HUDEP-2 (cell line): ENCODE measurements around the gene CIPC.

ENCODE experiments used
- DNase-seq, 76 experiments: peaks; one replicate each; lab custom pipeline; 2025; ENCODE audit not compliant: unreplicated experiment in 76 of 76; lab: John Stamatoyannopoulos, UW

The CIPC gene, protein sequence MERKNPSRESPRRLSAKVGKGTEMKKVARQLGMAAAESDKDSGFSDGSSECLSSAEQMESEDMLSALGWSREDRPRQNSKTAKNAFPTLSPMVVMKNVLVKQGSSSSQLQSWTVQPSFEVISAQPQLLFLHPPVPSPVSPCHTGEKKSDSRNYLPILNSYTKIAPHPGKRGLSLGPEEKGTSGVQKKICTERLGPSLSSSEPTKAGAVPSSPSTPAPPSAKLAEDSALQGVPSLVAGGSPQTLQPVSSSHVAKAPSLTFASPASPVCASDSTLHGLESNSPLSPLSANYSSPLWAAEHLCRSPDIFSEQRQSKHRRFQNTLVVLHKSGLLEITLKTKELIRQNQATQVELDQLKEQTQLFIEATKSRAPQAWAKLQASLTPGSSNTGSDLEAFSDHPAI

DNA sequence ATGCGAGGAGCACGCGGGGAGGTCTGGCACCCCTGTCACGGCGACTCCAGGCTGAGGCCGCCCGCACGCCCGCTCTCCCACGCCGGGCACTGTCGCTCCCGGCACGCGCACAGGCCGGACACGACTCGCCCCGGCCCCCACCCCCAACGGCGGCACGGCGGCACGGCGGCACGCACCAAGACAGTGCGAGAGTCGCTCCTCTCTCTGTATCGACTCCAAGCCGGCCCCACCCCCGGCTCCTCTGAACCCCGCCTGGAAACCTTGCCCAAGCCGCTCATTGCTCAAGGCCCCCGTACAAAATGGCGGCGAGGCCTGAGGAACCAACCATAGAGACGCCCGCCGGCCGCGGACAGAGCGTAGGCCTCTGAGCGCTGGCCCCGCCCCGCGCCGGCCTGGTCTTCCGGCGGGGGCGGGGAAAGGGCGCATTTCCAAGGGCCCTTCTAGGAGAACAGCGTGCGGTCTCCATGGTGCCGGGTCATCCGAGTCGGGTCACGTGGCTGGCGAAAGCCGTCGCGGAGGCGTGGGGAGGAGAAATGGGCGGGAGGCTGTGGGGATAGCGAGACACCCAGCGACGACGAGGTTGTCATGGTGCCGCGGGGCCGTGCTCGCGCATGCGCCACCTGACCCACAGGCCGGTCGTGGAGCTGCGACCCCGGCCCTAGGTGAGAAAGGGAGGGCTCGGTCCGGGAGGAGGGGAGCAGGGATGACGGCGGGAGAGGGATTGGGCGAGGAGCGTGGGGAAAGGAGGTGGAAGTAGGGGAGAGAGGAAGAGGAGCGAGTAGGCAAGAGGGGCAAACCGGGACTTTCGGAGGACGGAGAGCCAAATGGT is at the start of gene CIPC:
CIPC (plus strand) TSS at position 559 of the 829 bp plus-strand sequence. CDS start 7,451 bp downstream, outside the sequence.
- peak; percentile 69 to 99 (median 98) for DNase-seq

DNA sequence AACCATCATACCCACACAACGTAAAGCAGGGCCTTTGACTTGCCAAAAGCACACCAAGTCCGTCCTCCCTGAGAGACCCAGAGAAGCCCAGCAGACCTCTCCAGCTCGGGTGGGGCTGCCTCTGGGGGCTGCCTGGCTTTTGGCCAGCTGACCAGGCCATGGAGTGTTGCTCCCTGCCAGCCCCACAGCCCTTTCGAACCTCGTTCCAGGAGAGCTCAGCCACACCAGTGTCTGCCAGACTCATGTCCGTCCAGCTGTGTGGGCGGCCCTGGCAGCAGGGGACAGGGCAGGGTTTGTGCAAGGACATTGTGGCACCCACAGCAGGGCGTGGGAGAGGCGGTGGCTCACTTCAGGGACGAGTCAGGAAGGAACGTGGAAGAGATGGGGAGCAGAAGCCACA is 46.9 kb upstream of the CIPC start:
- peak in 29 of 76 experiments; percentile 5 to 49 (median 25) for DNase-seq

GRCh38 chr14:77052281-77053044 is 45.6 kb upstream of the CIPC start:
- no peak for DNase-seq

DNA sequence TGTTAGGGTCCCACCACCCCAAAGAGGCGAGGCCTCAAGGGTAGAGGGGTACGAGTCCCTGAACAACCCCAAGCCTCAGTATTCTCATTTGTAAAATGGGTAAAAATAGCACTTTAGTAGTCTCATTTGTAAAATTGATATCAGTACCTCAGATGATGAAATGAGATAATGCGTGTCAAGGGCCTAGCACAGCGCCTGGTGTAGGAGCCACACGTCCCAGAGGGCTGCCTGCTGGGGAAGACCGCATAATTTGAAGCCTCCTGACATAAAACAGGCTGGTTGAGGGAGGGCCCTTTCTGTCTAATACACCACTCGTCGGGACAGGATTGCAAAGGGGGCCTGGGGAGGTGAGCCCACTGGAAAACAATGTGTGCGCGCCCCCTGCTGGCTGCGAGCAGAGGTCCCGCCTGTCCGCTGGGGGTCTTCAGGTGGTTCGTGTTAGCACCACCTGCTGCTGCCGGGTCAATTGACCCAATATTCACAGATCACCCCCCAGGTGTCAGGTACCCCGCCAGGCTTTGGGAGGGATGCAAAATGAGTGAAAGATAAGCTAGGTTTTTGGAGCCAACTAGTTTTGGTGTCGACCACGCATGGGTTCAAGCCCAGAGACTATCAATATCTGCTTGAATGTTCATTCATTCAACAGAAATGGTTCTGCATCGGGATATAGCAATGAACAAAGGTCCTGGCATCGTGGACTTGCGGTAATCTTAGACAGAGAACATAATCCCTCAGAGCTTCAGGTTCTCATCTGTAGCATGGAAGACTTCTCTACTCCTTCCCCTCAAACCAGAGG is 44.8 kb upstream of the CIPC start:
- DNase-seq = peak in 49 of 76 experiments; percentile 10 to 63 (median 36)

DNA sequence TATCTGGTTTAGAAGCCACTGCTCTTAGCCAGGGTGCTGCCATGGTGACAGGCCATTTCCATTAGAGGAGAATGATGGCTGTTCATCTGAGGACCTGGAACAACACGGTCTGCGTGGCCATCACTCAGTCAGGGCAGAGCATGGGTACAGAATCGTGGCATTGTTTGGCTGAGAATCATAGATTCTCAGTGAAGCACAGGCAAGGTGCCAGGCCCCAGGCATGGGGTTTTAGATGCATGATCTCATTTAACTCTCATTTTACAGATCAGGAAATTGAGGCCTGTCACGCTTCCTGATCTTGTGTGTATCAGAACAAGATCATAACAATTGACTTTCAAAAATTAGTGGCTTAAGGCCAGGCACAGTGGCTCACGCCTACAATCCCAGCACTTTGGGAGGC is 42.8 kb upstream of the CIPC start:
- no peak for DNase-seq

DNA sequence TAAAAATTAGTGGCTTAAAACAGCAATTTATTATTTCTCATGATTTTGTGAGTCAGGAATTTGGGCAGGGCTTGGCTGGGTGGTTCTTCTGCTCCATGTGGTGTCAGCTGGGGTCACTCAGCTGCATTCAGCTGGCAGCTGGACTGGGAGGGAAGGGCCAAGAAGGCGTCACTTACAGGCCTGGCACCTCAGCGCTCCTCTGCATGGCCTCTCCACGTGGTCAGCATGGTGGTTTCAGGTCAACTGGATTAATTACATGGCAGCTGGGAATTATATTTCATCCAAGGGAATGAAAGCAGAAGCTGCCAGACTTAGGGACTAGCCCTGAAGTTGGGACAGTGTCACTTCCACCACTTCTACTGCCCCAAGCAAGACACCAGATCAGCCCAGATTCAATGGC is 42.1 kb upstream of the CIPC start:
- DNase-seq = no peak

DNA sequence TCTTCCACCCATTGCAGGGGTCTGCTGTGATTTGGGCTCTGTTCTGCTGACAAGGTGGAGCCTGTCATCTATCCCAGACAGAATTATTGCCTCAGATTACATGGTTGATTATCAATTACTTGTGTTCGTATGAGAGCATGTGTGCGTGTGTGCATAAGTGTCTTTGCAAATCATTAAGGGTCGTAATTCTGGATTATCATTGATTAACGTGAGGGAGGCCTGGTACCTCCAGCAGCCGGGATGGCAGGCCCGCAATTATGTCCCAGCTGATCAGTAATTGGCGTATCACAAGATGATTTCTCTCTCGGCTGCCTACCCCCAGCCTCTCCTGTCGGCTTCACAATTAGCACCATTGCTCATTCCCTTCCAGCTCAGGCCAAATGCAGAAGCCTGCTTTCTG is 39.9 kb upstream of the CIPC start:
- no peak for DNase-seq

- no peak for DNase-seq
These were observed 39.3 kb upstream of the CIPC start for GRCh38 chr14:77058785-77059184.

- peak in 49 of 76 experiments; percentile 13 to 82 (median 44) for DNase-seq
These were observed 38.7 kb upstream of the CIPC start for GRCh38 chr14:77059276-77059915.

DNA sequence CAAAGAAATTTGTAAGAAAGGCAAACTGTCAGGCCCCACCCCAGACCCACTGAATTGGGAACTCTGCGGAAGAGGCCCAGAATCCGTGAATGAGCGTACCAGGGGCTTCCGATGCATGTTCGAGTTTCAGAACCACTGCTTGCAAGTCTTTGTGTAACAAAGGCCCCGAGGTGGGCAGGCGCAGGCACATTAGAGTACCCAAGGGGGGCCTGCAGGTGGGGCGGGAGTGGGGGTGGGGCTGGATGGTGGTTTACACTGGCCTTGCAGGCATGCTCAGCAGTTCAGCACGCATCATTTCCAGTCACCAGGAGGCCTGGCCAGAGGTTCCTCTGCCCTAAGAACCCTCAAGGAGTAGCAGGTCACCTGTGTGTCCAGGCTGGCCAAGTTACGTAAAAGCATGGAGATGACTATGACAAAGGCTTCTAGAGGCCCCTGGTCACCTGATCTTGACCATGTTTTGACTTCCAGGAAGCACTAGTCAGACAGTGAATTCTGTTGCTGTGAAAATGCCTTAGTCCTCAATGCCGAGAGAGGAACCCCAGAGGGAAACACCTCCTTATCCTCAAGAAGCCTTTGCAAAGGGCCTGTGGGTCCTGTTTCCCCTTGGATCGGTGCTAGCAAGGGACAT is 36.3 kb upstream of the CIPC start:
- DNase-seq = no peak

DNA sequence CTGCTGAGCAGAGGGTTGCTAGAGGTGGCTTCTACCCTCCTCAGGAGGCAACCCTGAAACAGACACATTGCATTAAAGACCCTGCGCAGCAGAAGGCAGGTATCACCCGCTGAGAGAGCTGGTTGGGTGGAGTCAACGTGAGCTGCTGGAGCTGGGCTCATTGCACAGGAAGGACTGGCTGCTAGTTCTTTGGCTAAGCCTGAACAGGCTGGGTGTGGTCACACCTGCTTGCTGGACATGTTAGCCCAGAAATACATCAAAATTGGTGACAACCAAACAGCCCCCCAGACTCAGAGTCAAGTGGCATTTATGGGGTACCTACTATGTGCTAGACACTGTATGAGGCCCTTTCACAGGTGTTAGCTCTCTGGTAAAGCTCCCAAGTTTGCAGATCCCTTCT is 35.8 kb upstream of the CIPC start:
- no peak for DNase-seq

GRCh38 chr14:77063571-77064171 is 34.4 kb upstream of the CIPC start:
- no peak for DNase-seq

DNA sequence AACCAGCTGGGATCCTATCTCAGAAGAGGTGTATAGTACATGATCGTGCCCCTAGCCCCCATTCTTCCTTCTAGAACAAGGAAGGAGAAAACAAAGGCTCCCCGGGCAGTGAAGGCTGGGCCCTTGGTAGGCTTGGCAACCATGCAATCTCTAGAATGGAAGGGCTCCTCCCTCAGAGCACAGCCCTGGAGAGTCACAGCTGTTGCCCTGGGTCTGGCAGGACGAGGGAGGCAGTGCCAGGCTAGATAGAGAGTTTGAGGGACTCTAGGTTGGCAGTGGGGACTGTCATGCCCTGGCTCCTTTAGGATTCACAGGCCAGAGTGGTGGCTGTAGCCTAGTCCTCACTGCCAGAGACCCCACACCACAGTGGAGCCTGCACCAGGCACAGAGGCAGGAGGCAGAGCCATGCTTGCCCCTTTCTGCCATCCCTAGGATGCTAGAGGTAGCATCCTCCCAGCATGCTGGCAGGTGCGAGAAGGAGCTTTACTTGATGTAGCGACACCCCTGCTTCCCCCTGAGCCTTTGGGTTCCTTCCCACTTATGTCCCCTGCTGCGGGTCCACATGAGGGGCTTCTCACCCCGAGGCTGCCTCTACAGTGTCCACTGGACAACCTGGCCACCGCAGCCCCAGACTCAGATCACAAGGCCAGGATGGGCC is 33.4 kb upstream of the CIPC start:
- DNase-seq = peak in 1 of 76 experiments; percentile 15

DNA sequence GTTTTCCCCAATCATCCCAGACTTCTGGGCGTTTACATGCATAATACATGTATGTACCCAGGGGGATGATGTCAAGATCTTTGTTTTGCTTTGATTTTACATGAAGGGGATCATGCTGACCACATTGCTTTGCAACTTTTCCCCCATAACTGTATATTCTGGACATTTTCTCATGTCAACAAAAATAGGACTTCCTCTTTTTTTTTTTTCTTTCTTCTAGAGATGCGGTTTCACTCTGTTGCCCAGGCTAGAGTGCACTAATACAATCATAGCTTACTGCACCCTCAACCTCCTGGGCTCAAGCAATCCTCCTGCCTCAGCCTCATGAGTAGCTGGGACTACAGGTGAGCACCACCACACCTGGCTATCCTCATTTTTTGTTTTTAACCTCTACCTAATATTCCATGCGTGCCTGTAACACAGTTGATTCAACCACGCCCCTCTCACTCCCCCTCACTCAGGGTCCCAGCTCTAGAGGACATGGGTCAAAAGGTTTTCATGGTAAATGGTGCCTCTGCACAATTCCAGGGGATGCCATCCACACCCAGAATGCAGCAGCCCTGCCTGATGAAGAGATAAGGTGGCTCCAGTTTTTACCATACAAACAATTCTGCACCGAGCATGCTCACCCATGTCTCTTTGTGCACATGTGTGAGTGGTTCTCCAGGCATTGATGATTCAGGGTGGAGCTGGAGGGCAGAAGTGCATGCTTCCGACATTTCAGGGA is 32.0 kb upstream of the CIPC start:
- no peak for DNase-seq

GRCh38 chr14:77066578-77067172 is 31.4 kb upstream of the CIPC start:
- no peak for DNase-seq

GRCh38 chr14:77067632-77068516 is 30.2 kb upstream of the CIPC start:
- DNase-seq = peak in 50 of 76 experiments; percentile 9 to 65 (median 40)
